Measurements from ENCODE around the gene PPP1R10. TPM values are rescaled to one million over a fixed set of nuclear protein-coding genes. Genes with fewer than 3 reads are reported as not detected.

The PPP1R10 gene
- total and polyA plus RNA-seq, 2 of the 13 experiments (the other 11 are each of a cell fraction or from before 2014, with no cell fraction given) = 26.3 to 38.4 TPM

DNA sequence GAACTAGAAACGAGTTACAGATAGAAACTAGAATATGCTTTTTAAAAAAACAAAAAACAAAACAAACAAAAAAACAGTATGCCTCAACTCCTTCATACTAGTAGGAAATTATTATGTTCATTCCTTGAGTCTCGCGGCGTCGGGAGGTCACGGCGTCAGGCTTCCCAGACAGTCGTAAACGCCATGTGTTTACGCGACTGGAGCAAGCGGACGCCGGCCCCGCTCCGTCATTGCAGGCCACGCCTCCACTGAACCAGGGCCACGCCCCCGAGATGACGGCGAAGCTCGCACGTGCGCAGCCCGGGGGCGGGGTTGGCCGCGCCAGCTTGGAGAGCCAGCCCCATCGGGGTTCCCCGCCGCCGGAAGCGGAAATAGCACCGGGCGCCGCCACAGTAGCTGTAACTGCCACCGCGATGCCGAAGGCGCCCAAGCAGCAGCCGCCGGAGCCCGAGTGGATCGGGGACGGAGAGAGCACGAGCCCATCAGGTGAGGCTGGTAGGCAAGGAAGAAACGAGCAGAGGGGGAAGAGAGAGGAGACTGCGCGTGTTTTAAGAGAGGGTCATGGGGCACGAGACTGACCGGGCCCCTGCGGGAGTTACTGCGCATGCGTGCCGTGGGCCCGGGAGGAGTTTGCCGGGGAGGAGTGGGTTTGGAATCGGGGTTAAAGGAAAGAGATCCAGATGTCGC lies 45.8 kb downstream of the PPP1R10 start, which contains the start of gene ABCF1 (continued):
- no peak for TF ChIP-seq PBX2 (CRISPR knock-in tag; IDR thresholded peaks at IDR 0.05)
- peak; percentile 83; the same call in 1 of the 2 replicates for TF ChIP-seq ZNF225 (CRISPR knock-in tag; IDR thresholded peaks at IDR 0.05)
- TF ChIP-seq REPIN1 (CRISPR knock-in tag; IDR thresholded peaks at IDR 0.05; ENCODE audit: borderline replicate concordance, low read depth) = peak; percentile 76; the same call in 1 of the 2 replicates
- TF ChIP-seq ZBTB8A (CRISPR knock-in tag; IDR thresholded peaks at IDR 0.05; ENCODE audit: borderline replicate concordance, low read depth) = 0 out of 2 replicates have a peak, but pooled peaks have one; percentile 82
- TF ChIP-seq, protein P1, sequence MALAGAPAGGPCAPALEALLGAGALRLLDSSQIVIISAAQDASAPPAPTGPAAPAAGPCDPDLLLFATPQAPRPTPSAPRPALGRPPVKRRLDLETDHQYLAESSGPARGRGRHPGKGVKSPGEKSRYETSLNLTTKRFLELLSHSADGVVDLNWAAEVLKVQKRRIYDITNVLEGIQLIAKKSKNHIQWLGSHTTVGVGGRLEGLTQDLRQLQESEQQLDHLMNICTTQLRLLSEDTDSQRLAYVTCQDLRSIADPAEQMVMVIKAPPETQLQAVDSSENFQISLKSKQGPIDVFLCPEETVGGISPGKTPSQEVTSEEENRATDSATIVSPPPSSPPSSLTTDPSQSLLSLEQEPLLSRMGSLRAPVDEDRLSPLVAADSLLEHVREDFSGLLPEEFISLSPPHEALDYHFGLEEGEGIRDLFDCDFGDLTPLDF (CRISPR knock-in tag; IDR thresholded peaks at IDR 0.05) = peak; percentile 85; the same call in 1 of the 2 replicates
- peak; percentile 77 for TF ChIP-seq NCOA2 (CRISPR knock-in tag; IDR thresholded peaks at IDR 0.05)
- TF ChIP-seq RFX3 (CRISPR knock-in tag; IDR thresholded peaks at IDR 0.05) = 0 out of 2 replicates have a peak, but pooled peaks have one; percentile 27
- TF ChIP-seq ARNT2 (CRISPR knock-in tag; IDR thresholded peaks at IDR 0.05; ENCODE audit: low read depth) = peak; percentile 96
- peak; percentile 99 for TF ChIP-seq RBFOX2 (IDR thresholded peaks at IDR 0.05; ENCODE audit: low read depth, low read length)
- TF ChIP-seq, protein P2, sequence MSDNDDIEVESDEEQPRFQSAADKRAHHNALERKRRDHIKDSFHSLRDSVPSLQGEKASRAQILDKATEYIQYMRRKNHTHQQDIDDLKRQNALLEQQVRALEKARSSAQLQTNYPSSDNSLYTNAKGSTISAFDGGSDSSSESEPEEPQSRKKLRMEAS (IDR thresholded peaks at IDR 0.05) = peak; percentile 99
- TF ChIP-seq HNF4A (CRISPR knock-in tag; IDR thresholded peaks at IDR 0.05) = peak; percentile 18; the same call in 1 of the 2 replicates
- peak; percentile 96 for TF ChIP-seq IRF9 (CRISPR knock-in tag; IDR thresholded peaks at IDR 0.05; ENCODE audit: borderline replicate concordance)
- TF ChIP-seq THRA (CRISPR knock-in tag; IDR thresholded peaks at IDR 0.05; ENCODE audit: borderline replicate concordance) = peak; percentile 69
- peak; percentile 81; the same call in 1 of the 2 replicates for TF ChIP-seq ZNF317 (CRISPR knock-in tag; IDR thresholded peaks at IDR 0.05)
- TF ChIP-seq KDM5B (CRISPR knock-in tag; IDR thresholded peaks at IDR 0.05; ENCODE audit: borderline replicate concordance) = peak; percentile 98
- TF ChIP-seq ZFP36L2 (CRISPR knock-in tag; IDR thresholded peaks at IDR 0.05) = peak; percentile 89; the same call in 1 of the 2 replicates
- 0 out of 2 replicates have a peak, but pooled peaks have one; percentile 34 for TF ChIP-seq ZNF3 (CRISPR knock-in tag; IDR thresholded peaks at IDR 0.05)
- TF ChIP-seq ZNF737 (CRISPR knock-in tag; IDR thresholded peaks at IDR 0.05; ENCODE audit: borderline replicate concordance) = 0 out of 2 replicates have a peak, but pooled peaks have one; percentile 78
- TF ChIP-seq, protein P3, sequence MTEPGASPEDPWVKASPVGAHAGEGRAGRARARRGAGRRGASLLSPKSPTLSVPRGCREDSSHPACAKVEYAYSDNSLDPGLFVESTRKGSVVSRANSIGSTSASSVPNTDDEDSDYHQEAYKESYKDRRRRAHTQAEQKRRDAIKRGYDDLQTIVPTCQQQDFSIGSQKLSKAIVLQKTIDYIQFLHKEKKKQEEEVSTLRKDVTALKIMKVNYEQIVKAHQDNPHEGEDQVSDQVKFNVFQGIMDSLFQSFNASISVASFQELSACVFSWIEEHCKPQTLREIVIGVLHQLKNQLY (CRISPR knock-in tag; IDR thresholded peaks at IDR 0.05) = peak; percentile 91
- TF ChIP-seq ATRX (CRISPR knock-in tag; IDR thresholded peaks at IDR 0.05; ENCODE audit: borderline replicate concordance) = 0 out of 2 replicates have a peak, but pooled peaks have one; percentile 28
- TF ChIP-seq SMYD3 (CRISPR knock-in tag; IDR thresholded peaks at IDR 0.05) = 0 out of 2 replicates have a peak, but pooled peaks have one; percentile 9
- TF ChIP-seq TCF12 (IDR thresholded peaks at IDR 0.05) = no peak
- 0 out of 2 replicates have a peak, but pooled peaks have one; percentile 15 for TF ChIP-seq TCF12 (CRISPR knock-in tag; IDR thresholded peaks at IDR 0.05)
- peak; percentile 89; the same call in 1 of the 2 replicates for TF ChIP-seq ZZZ3 (CRISPR knock-in tag; IDR thresholded peaks at IDR 0.05; ENCODE audit: borderline replicate concordance)
